Measurements from ENCODE around the gene FOXP2.

The FOXP2 gene

GRCh38 chr7:114670676-114671075 is 256.1 kb downstream of the FOXP2 start:
- DNase-seq (ENCODE audit: low spot score) = no peak
- TF ChIP-seq CTCF (IDR thresholded peaks at IDR 0.05; ENCODE audit: extremely low read depth, missing control alignments) = no peak

GRCh38 chr7:114671563-114672123 is 257.0 kb downstream of the FOXP2 start:
- DNase-seq (ENCODE audit: low spot score) = no peak
- no peak for TF ChIP-seq CTCF (IDR thresholded peaks at IDR 0.05; ENCODE audit: extremely low read depth, missing control alignments)

- DNase-seq (ENCODE audit: low spot score) = no peak
- TF ChIP-seq CTCF (IDR thresholded peaks at IDR 0.05; ENCODE audit: extremely low read depth, missing control alignments) = no peak
Observed at GRCh38 chr7:114678116-114678515, 263.5 kb downstream of the FOXP2 start.

GRCh38 chr7:114687238-114687637 is 272.6 kb downstream of the FOXP2 start:
- no peak for DNase-seq (ENCODE audit: low spot score)
- TF ChIP-seq CTCF (IDR thresholded peaks at IDR 0.05; ENCODE audit: extremely low read depth, missing control alignments) = no peak

GRCh38 chr7:114688443-114689055 is 273.9 kb downstream of the FOXP2 start:
- DNase-seq (ENCODE audit: low spot score) = no peak
- no peak for TF ChIP-seq CTCF (IDR thresholded peaks at IDR 0.05; ENCODE audit: extremely low read depth, missing control alignments)

GRCh38 chr7:114689406-114689805 is 274.8 kb downstream of the FOXP2 start:
- DNase-seq (ENCODE audit: low spot score) = no peak
- no peak for TF ChIP-seq CTCF (IDR thresholded peaks at IDR 0.05; ENCODE audit: extremely low read depth, missing control alignments)

- TF ChIP-seq CTCF (IDR thresholded peaks at IDR 0.05; ENCODE audit: extremely low read depth, missing control alignments) = no peak
Observed at GRCh38 chr7:114691605-114692004, 277.0 kb downstream of the FOXP2 start.

More at GRCh38 chr7:114691605-114692004, 277.0 kb downstream of the FOXP2 start:
- no peak for DNase-seq (ENCODE audit: low spot score)
